Immature natural killer cell (primary cell): ENCODE results near the gene YES1. TPM values are rescaled to one million over a fixed set of nuclear protein-coding genes. Genes with fewer than 3 reads are reported as not detected.
A peak's percentile ranks its signal among the peaks of the same experiment; 100 is the strongest.

ENCODE experiments used
- DNase-seq, 3 donors: peaks; one replicate each; pipeline ENCODE4 v3.0.0; 2022; ENCODE audit warnings: mixed read lengths in 1 of 3
- H3K27ac Mint-ChIP-seq, 6 donors: one replicate each; pipeline ENCODE4 v1.8.0; 2020; ENCODE audit warnings: mixed read lengths in 6 of 6, mild to moderate bottlenecking in 5 of 6, inconsistent platforms in 4 of 6, moderate library complexity in 3 of 6
- H3K27me3 Mint-ChIP-seq, 3 donors: one replicate each; pipeline ENCODE4 v1.8.0; 2020 to 2021; ENCODE audit warnings: low read depth in 3 of 3, mild to moderate bottlenecking in 3 of 3, mixed read lengths in 3 of 3, moderate library complexity in 3 of 3, inconsistent platforms in 1 of 3
- H3K36me3 Mint-ChIP-seq, 3 donors: one replicate each; pipeline ENCODE4 v1.8.0; 2020; ENCODE audit warnings: mixed read lengths in 3 of 3, inconsistent platforms in 2 of 3, mild to moderate bottlenecking in 2 of 3
- H3K4me1 Mint-ChIP-seq, 2 donors: one replicate each; pipeline ENCODE4 v1.8.0; 2020; ENCODE audit warnings: inconsistent platforms in 2 of 2, mild to moderate bottlenecking in 2 of 2, mixed read lengths in 2 of 2, moderate library complexity in 1 of 2
- H3K4me3 Mint-ChIP-seq, 5 donors: one replicate each; pipeline ENCODE4 v1.8.0; 2020; ENCODE audit warnings: mild to moderate bottlenecking in 5 of 5, mixed read lengths in 5 of 5, inconsistent platforms in 3 of 5, moderate library complexity in 3 of 5
- H3K9me3 Mint-ChIP-seq, 6 donors: one replicate each; pipeline ENCODE4 v1.8.0; 2020; ENCODE audit warnings: mild to moderate bottlenecking in 6 of 6, mixed read lengths in 6 of 6, inconsistent platforms in 4 of 6, moderate library complexity in 3 of 6
- polyA plus RNA-seq, 3 donors: library from polyadenylated mRNA; unstranded; fragments of 300-500 nt; fragmentation: Illumina TruSeq; gene quantifications; one replicate each; pipeline ENCODE4 v1.2.3, GENCODE V29; 2021

YES1 gene
- polyA plus RNA-seq, 3 donors from 2014 or later = 2.0 to 11.6 (median 7.0) TPM

DNA sequence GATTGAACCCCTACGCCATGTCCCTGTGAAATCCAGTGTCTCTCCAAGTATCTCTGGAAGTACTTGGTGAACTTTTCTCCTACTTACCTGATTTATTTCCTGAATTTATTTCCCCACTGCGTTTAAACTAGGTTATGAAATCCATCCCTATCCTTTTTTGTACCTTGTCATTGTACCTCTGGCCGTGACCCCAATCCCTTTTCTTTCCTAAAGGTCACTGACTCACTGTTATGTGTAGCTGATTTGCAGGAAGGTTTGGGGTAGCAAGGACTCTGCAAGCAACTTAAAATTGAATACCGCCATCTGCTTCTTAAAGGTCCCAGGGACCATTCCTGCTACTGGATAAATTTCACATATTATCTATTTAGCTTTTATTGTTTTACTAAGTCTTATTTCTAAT is 95.0 kb downstream of the YES1 start:
- Mint-ChIP-seq H3K4me1 (no peaks in the 10 kb centered on the region), H3K4me3 (no peak overlapping the region), H3K27me3 (peaks cover 1 to 8% (median 8%) of the 10 kb centered on the region in 3 donors), H3K27ac (peak overlapping the region in 3 of 6 donors; percentile 3 to 68 (median 53)), H3K9me3 (no peaks in the 10 kb centered on the region), H3K36me3 (peaks cover 0 to 5% (median 0%) of the 10 kb centered on the region in 3 donors)
- DNase-seq = no peak

DNA sequence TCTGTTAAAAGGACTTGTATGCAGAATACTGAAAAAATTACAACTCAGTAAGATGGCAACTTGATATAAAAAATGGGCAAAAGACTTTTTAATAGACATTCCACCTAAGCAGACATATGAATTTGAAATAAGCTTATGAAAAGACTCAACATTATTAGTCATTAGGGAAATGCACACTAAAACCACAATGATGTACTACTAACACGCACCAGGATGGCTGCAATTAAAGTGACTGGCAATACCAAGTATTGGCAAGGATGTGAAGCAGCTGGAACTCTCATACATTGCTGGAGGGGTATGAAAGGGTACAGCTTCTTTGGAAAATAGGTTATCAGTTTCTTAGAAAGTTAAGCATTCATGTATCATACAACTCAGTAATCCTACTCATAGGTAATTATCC is 96.4 kb downstream of the YES1 start:
- Mint-ChIP-seq H3K4me1 (peaks cover 9 to 14% of the 10 kb centered on the region in 2 donors), H3K9me3 (no peaks in the 10 kb centered on the region), H3K4me3 (no peak overlapping the region), H3K36me3 (peaks cover 0 to 3% (median 0%) of the 10 kb centered on the region in 3 donors), H3K27me3 (peaks cover 5 to 18% (median 15%) of the 10 kb centered on the region in 3 donors), H3K27ac (peak overlapping the region in 5 of 6 donors; percentile 5 to 83 (median 42))
- DNase-seq = no peak

GRCh38 chr18:713135-713490 is 98.9 kb downstream of the YES1 start:
- Mint-ChIP-seq H3K4me3 (peak overlapping the region; percentile 41 to 79 (median 73)), H3K27ac (peak overlapping the region; percentile 46 to 82 (median 61)), H3K36me3 (peaks cover 0 to 6% (median 4%) of the 10 kb centered on the region in 3 donors), H3K4me1 (peaks cover 22 to 31% of the 10 kb centered on the region in 2 donors), H3K27me3 (peaks cover 5 to 20% (median 17%) of the 10 kb centered on the region in 3 donors), H3K9me3 (peaks cover 0 to 2% (median 0%) of the 10 kb centered on the region in 6 donors)
- DNase-seq = no peak

DNA sequence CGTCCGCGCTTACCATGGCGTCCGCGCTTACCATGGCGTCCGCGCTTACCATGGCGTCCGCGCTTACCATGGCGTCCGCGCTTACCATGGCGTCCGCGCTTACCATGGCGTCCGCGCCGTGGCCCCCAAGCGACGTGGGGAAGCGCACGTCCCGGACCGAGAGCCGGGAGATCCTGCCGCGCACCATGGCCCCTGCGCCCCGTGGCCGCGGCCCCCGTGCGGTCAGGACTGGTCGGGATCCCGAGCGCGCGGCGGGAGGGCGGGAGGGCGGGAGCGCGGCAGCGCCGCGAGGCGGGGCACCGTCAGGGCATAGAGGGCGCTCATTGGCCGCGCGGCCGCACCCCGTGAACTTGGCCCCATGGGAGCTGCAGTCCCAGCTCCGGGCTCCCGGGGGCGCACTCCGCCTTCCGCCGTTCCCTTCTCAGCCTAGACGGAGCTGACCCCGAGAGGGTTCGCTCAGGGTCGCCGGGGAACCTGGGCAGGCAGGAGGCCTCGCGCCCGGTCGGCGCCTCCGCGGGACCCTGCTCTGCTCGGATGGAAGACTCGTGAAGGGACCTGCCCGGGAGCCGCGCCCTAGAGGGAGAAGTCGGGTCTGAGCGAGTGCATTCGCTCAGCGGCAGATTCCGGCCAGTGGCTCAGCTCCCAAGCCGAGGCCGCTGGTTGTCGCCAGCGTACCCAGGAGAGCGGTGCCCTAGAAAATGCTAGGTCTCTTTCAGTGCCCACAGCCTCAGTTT is 99.5 kb downstream of the YES1 start, which contains the start of gene ENOSF1:
TSS of gene ENOSF1 (minus strand) at position 230 of the 734 bp plus-strand sequence. CDS start at position 187, 43 bp downstream.
- peaks cover 5 to 20% (median 17%) of the 10 kb centered on the region in 3 donors for H3K27me3 Mint-ChIP-seq
- H3K27ac Mint-ChIP-seq = peak within 1 kb of the TSS; percentile 88 to 98 (median 96)
- peak within 1 kb of the TSS; percentile 82 to 91 (median 90) for H3K4me3 Mint-ChIP-seq
- peaks cover 0 to 2% (median 0%) of the 10 kb centered on the region in 6 donors for H3K9me3 Mint-ChIP-seq
- H3K4me1 Mint-ChIP-seq = peaks cover 22 to 31% of the 10 kb centered on the region in 2 donors
- peak; percentile 81 to 84 (median 83) for DNase-seq
- peaks cover 0 to 6% (median 4%) of the 10 kb centered on the region in 3 donors for H3K36me3 Mint-ChIP-seq

GRCh38 chr18:711657-712400 is 100.2 kb downstream of the YES1 start:
- Mint-ChIP-seq H3K4me1 (peaks cover 22 to 31% of the 10 kb centered on the region in 2 donors), H3K36me3 (peaks cover 0 to 6% (median 4%) of the 10 kb centered on the region in 3 donors), H3K27me3 (peaks cover 5 to 20% (median 17%) of the 10 kb centered on the region in 3 donors), H3K9me3 (peaks cover 0 to 2% (median 0%) of the 10 kb centered on the region in 6 donors), H3K4me3 (peak overlapping the region; percentile 82 to 91 (median 90)), H3K27ac (peak overlapping the region; percentile 88 to 98 (median 96))
- DNase-seq = peak; percentile 86 to 88 (median 87)

- H3K9me3 Mint-ChIP-seq = peaks cover 0 to 2% (median 0%) of the 10 kb centered on the region in 6 donors
Observed at GRCh38 chr18:711310-711656, 100.8 kb downstream of the YES1 start.

GRCh38 chr18:710418-711300 is 101.4 kb downstream of the YES1 start:
- H3K4me3 Mint-ChIP-seq = peak overlapping the region; percentile 42 to 91 (median 87)
- H3K27ac Mint-ChIP-seq = peak overlapping the region; percentile 88 to 98 (median 96)
- peaks cover 5 to 20% (median 17%) of the 10 kb centered on the region in 3 donors for H3K27me3 Mint-ChIP-seq
- H3K9me3 Mint-ChIP-seq = peaks cover 0 to 2% (median 0%) of the 10 kb centered on the region in 6 donors
- H3K4me1 Mint-ChIP-seq = peaks cover 22 to 31% of the 10 kb centered on the region in 2 donors
- no peak for DNase-seq
- H3K36me3 Mint-ChIP-seq = peaks cover 0 to 13% (median 4%) of the 10 kb centered on the region in 3 donors

More at GRCh38 chr18:711310-711656, 100.8 kb downstream of the YES1 start:
- H3K4me1 Mint-ChIP-seq = peaks cover 22 to 31% of the 10 kb centered on the region in 2 donors
- peak overlapping the region; percentile 88 to 98 (median 96) for H3K27ac Mint-ChIP-seq
- peaks cover 0 to 9% (median 4%) of the 10 kb centered on the region in 3 donors for H3K36me3 Mint-ChIP-seq
- H3K4me3 Mint-ChIP-seq = peak overlapping the region; percentile 82 to 91 (median 90)
- no peak for DNase-seq
- H3K27me3 Mint-ChIP-seq = peaks cover 5 to 20% (median 17%) of the 10 kb centered on the region in 3 donors

DNA sequence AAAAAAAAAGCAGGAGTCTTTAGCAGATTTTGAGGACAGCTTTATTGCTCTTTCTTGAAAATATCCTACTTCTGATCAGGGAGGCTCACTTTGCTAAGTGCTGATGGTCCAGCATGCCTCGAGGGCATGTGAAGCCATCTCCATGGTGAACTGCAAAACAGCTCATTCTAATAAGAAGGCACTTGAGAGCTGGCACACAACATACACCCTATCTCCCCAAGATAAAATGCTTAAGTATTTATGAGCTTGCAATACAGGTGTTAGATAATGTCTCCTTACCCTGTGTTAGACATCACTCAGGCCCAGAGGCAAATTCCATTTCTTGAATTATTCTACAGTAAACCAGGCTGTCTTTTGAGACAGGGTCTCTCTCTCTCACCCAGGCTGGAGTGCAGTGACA is 102.3 kb downstream of the YES1 start:
- H3K4me3 Mint-ChIP-seq = peak overlapping the region in 3 of 5 donors; percentile 10 to 52 (median 38)
- peaks cover 24 to 31% of the 10 kb centered on the region in 2 donors for H3K4me1 Mint-ChIP-seq
- no peak for DNase-seq
- peaks cover 5 to 20% (median 17%) of the 10 kb centered on the region in 3 donors for H3K27me3 Mint-ChIP-seq
- H3K27ac Mint-ChIP-seq = peak overlapping the region in 5 of 6 donors; percentile 52 to 94 (median 81)
- H3K9me3 Mint-ChIP-seq = peaks cover 0 to 2% (median 0%) of the 10 kb centered on the region in 6 donors
- peaks cover 0 to 21% (median 11%) of the 10 kb centered on the region in 3 donors for H3K36me3 Mint-ChIP-seq

GRCh38 chr18:708096-708495 is 103.9 kb downstream of the YES1 start:
- peak overlapping the region in 3 of 6 donors; percentile 55 to 94 (median 90) for H3K27ac Mint-ChIP-seq
- H3K36me3 Mint-ChIP-seq = peaks cover 0 to 28% (median 11%) of the 10 kb centered on the region in 3 donors
- peaks cover 5 to 19% (median 15%) of the 10 kb centered on the region in 3 donors for H3K27me3 Mint-ChIP-seq
- peaks cover 25 to 32% of the 10 kb centered on the region in 2 donors for H3K4me1 Mint-ChIP-seq
- no peak overlapping the region for H3K4me3 Mint-ChIP-seq
- peaks cover 0 to 2% (median 0%) of the 10 kb centered on the region in 6 donors for H3K9me3 Mint-ChIP-seq
- no peak for DNase-seq

GRCh38 chr18:706405-706804 is 105.6 kb downstream of the YES1 start:
- peaks cover 0 to 2% (median 0%) of the 10 kb centered on the region in 6 donors for H3K9me3 Mint-ChIP-seq
- no peak for DNase-seq
- H3K4me3 Mint-ChIP-seq = no peak overlapping the region
- peaks cover 0 to 6% (median 2%) of the 10 kb centered on the region in 3 donors for H3K27me3 Mint-ChIP-seq
- peaks cover 24 to 31% of the 10 kb centered on the region in 2 donors for H3K4me1 Mint-ChIP-seq
- H3K27ac Mint-ChIP-seq = peak overlapping the region in 4 of 6 donors; percentile 13 to 74 (median 47)
- peaks cover 0 to 31% (median 11%) of the 10 kb centered on the region in 3 donors for H3K36me3 Mint-ChIP-seq

GRCh38 chr18:703213-703967 is 108.7 kb downstream of the YES1 start:
- Mint-ChIP-seq H3K9me3 (no peaks in the 10 kb centered on the region), H3K27me3 (peaks cover 0 to under 1% (median 0%) of the 10 kb centered on the region in 3 donors), H3K27ac (peak overlapping the region; percentile 13 to 84 (median 53)), H3K4me1 (peaks cover 6 to 7% of the 10 kb centered on the region in 2 donors), H3K36me3 (peaks cover 4 to 25% (median 8%) of the 10 kb centered on the region in 3 donors), H3K4me3 (no peak overlapping the region)
- DNase-seq = no peak

- H3K9me3 Mint-ChIP-seq = no peaks in the 10 kb centered on the region
- H3K4me3 Mint-ChIP-seq = no peak overlapping the region
- H3K4me1 Mint-ChIP-seq = peaks cover under 1 to 2% of the 10 kb centered on the region in 2 donors
- peak overlapping the region in 1 of 6 donors; percentile 14 for H3K27ac Mint-ChIP-seq
- DNase-seq = no peak
- H3K36me3 Mint-ChIP-seq = peaks cover 0 to 13% (median 4%) of the 10 kb centered on the region in 3 donors
- H3K27me3 Mint-ChIP-seq = no peaks in the 10 kb centered on the region
Observed at GRCh38 chr18:697800-698199, 114.2 kb downstream of the YES1 start.
